ENCODE data around the gene SH3PXD2A.
A peak's percentile ranks its signal among the peaks of the same experiment; 100 is the strongest.

Gene SH3PXD2A, protein sequence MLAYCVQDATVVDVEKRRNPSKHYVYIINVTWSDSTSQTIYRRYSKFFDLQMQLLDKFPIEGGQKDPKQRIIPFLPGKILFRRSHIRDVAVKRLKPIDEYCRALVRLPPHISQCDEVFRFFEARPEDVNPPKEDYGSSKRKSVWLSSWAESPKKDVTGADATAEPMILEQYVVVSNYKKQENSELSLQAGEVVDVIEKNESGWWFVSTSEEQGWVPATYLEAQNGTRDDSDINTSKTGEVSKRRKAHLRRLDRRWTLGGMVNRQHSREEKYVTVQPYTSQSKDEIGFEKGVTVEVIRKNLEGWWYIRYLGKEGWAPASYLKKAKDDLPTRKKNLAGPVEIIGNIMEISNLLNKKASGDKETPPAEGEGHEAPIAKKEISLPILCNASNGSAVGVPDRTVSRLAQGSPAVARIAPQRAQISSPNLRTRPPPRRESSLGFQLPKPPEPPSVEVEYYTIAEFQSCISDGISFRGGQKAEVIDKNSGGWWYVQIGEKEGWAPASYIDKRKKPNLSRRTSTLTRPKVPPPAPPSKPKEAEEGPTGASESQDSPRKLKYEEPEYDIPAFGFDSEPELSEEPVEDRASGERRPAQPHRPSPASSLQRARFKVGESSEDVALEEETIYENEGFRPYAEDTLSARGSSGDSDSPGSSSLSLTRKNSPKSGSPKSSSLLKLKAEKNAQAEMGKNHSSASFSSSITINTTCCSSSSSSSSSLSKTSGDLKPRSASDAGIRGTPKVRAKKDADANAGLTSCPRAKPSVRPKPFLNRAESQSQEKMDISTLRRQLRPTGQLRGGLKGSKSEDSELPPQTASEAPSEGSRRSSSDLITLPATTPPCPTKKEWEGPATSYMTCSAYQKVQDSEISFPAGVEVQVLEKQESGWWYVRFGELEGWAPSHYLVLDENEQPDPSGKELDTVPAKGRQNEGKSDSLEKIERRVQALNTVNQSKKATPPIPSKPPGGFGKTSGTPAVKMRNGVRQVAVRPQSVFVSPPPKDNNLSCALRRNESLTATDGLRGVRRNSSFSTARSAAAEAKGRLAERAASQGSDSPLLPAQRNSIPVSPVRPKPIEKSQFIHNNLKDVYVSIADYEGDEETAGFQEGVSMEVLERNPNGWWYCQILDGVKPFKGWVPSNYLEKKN

GRCh38 chr10:103855424-103855823, at the start of gene SH3PXD2A:
Gene SH3PXD2A, minus strand, starts transcription at chr10:103855576. Its CDS starts 310 bp downstream, at chr10:103855266.
- DNase-seq (peak; percentile 17), ATAC-seq (peak; percentile 41)

- DNase-seq = no peak
Measured at GRCh38 chr10:103901299-103901698, 45.9 kb upstream of the SH3PXD2A start.

DNA sequence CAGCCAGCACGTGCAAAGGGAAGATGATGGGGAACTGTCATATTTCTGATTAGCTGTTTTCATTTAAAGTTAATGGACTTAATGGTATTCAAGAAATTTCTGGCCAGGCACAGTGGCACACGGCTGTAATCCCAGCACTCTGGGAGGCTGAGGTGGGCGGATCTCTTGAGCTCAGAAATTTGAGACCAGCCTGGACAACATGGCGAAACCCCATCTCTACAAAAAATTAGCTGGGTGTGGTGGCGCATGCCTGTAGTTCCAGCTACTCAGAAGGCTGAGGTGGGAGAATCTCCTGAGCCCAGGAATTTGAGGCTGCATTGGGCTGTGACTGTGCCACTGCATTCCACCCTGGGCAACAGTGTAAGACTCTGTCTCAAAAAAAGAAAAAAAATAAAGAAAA, 43.9 kb upstream of the SH3PXD2A start:
- no peak for ATAC-seq
- no peak for DNase-seq

More at GRCh38 chr10:103901299-103901698, 45.9 kb upstream of the SH3PXD2A start:
- ATAC-seq = peak; percentile 73

DNA sequence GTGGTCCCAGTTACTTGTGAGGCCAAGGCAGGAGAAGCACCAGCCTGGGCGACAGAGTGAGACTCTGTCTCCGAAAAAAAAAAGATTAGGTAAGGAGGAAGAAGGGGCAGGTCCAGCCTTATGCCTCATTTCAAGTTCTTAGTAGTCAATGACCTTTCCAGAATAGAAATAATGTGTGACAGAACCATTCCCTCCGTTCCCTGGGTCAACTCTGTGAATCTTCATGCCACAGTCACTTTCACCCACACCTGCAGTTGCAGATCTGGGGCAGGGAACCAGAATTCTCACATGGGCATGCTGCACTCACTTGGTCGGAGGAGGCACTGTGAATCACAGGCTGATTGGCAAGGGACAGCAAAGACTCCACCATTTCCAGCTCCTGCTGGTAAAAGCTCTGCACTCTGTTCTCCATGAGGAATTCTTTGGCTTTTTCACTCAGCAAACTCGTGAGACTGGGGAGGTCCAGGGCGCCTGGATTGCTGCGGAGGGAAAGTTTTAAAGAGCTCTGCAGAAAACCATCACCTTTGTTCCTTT, 41.9 kb upstream of the SH3PXD2A start:
- DNase-seq = no peak
- ATAC-seq = no peak

GRCh38 chr10:103896225-103896624, 40.8 kb upstream of the SH3PXD2A start:
- DNase-seq (no peak), ATAC-seq (no peak)

DNA sequence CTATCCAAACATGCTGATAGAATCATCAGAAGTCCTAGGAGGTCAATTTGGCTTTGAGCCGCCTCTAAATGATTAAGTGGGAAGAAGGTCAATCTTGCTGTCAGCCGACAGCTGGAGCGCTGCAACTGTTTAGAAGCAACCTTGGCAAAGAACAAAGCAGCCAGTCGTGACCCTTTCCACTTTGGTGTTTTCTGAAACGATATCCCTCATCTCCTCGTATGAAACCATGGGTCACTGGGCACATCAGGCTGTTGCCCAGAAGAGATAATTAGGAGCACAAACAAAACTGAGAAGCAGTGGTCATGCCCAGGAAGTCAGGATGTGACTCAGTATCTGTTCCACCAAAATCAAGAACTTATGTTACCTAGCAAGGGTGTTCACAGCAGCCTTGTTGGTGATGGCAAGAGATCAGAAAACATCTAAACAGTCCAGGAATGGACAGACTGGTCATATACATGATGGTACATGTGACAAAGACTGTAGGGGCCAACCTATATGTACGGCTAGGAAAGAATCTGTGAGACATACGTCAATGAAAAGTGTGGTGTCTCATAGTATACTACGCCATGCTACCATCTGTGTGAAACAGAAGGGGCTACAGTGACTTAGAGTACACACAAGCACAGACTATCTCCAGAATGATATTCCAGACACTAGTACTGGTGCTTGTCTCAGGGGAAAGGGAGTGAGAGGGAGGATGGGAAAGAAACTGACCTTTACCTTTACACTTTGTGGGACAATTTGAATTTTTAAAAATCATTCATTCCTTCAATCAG, 40.2 kb upstream of the SH3PXD2A start:
- peak; percentile 60 for ATAC-seq

DNA sequence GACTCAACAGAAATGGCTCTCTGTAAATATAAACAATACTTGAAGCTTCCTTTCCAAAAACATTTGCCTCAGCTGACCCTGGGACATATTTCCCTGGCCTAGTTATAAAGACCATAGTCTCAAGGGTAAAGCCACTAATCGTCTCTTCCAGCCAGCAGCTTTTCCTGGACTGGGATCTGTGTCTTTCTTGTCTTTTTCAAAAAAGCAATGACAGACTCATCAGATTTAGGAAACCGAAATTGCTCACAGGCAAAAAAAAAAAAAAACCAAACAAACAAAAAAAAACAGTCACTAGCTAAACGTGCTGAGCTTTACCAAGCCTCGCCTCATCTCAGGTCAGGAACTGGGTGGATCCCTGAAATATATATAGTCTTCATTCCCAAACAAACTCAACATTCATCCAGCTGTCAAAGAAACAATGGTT, 39.1 kb upstream of the SH3PXD2A start:
- no peak for ATAC-seq
- no peak for DNase-seq

More for the DNA sequence above, 40.2 kb upstream of the SH3PXD2A start:
- no peak for DNase-seq

DNA sequence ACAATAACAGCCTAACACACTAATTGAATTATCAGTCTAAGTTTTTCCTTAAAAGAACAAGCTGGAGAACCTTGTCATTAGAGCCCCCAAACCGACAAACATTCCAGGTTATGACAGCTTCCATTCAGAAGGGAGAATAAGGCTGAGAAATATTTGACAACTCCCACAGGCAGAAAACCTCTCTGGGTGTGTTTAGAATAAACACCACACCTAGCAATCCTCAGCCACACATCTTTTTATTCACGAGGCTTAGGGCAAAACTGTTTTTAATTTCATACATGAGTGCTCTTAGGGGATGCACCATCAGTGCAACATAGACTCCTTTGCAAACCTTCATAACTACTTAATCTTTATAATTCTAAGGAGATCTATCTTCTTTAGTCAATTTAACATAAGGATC, 38.4 kb upstream of the SH3PXD2A start:
- DNase-seq = no peak
- no peak for ATAC-seq

DNA sequence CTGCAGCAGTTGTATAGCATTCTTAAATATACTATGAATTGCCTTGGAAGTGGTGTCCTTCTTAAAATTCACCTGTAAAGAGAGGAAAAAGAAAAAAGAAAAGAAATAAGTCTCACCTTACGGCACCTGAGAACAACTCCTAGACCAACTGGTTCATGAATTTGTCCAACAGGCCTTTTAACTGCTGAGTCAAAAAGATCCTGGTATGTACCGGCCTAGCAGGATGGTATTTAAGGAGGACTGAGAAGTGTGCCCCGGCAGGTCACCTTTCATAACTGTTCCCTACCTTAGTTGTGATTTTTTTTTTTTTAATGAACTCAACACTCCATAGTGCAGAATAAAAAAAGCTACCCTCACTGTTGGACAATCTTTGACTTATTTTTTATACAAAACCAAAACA, 36.8 kb upstream of the SH3PXD2A start:
- no peak for ATAC-seq
- no peak for DNase-seq

DNA sequence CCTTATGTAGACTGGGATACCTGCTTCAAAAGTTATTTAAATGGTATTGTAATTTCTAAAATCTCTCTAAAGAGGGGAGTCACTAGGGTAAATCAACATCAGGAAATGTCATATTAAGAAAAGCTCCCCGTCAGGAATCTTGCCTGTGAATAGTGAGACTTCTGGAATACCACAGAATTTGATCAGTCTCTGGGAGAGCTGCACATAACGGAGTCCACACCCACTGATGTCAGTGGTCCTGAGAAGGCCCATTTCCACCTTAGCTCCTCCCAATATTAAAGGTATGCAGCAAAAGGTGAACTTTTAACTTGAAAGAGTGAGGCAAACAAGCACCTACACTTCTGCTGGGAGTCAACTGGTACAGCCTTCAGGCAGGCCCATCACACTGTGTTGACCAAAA, 35.3 kb upstream of the SH3PXD2A start:
- ATAC-seq = no peak
- DNase-seq = no peak

DNA sequence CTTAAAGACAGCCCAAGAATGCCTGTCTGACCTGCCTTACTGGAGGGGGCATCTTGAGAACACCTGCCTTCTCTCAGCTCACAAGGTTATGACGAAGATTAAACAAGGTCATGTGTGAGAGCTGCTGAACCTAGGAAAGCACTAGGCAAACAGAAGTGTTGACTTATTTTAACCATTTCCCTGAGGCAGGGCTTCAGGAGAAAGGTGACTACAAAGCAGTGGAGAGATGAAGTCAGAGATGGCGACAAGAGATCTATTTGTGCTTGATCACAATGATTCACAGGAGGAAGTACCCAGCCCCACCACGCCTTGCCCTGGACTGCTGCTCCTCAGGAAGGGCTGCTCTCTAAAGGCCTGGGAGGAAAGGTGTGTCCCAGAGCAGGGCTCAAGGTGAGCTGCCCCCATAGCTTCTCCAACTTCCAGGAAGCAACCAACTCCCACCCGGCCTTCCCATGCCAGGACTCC, 34.9 kb upstream of the SH3PXD2A start:
- peak; percentile 68 for ATAC-seq
- peak; percentile 23 for DNase-seq

DNA sequence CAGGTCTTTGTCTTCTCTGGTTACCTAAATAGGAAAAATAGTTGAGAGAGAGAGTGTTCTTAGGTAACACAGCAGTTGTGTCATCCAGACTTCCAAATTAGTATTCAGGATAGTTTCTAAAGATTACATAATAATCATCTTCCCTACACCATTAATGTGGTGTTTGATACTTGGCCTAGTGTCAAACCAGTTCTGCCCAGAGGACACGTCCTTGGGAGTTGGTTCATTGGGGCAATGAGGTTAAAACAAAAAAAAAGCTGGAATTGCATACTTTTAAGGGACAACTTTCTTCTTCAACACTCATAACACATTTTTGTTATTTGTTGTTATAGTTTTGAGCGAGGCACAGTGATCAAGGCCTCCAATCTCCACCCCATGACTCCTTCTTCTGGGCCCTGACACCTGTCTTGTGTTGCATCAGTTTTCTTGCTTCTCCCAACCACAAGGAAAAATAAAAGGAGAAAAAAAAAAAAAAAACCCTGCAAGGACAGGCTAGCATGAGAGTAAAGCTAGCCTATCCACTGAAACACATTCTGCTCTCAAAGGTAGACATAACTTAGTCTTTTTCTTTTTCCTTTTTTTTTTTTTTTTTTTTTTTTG, 33.8 kb upstream of the SH3PXD2A start:
- ATAC-seq = no peak

DNA sequence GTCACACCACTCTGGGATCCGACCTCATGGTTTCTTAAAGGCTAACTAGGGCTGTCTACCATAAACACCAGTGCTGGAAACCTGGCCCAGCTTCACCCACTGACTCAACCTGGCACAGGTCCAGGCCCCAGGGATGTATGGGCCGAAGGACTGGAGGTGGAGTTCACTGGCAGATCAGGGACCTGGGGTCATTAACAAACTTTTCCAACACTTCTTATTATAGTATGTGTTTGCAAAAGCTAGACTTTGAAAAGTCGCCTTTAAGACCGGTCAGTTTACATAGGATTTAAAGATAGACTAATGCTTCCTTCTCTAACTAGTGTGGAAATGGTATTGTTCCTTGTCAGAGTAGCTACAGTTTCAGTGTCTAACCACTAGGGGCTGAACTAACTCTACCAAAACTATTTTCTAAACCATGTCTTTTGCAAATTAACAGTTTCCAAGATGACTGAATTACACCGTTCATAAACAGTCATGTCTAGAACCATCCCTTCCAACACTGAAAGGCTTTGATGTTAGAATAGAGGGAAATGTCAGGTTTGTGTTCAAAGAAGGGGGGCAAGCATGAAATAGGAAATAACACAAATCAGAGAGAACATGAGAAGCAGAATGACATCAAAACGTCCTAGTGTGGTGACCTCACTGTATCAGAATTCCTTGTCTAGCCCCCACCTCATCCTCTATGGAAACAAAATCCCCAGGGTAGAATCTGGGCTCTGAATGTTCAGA, 32.9 kb upstream of the SH3PXD2A start:
- ATAC-seq (peak; percentile 71), DNase-seq (peak; percentile 22)

More for the DNA sequence above, 33.8 kb upstream of the SH3PXD2A start:
- no peak for DNase-seq

- ATAC-seq (no peak), DNase-seq (no peak)
Measured at GRCh38 chr10:103885617-103886016, 30.2 kb upstream of the SH3PXD2A start.

- ATAC-seq = no peak
- DNase-seq = peak; percentile 22
Measured at GRCh38 chr10:103884681-103885139, 29.3 kb upstream of the SH3PXD2A start.

DNA sequence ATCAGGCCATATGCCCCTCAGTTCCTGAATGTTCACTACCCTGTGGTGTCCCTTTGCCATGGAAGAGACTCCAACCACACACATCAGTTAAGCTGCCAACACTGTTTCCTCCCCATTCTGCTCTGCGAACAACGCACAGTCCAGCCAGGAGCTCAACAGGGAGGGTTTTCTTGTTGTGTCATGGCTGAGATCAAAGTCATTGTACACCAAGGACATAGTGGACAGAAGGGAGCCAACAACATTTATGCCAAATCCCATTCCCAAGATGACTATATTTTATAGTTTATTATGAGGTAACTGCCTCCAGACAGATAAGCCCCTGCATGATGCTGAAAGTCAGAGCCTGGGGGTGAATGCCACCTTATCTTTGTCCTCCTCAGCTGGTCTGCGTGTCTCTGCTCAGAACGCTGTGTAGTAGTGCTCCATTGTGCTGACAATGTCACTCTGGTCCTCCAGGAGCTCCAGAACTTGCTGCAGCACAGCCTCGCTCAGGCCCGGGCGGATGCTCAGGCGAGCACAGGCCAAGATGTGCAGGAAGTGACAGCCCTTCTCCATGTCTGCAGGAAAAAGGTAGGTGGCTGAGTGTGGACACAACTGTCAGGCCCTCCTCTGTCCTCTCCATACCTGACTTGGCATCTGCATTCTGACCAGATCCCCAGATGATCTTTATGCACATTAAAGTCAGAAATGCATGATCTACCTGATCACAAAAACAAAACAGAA, 27.1 kb upstream of the SH3PXD2A start:
- no peak for ATAC-seq
- no peak for DNase-seq

DNA sequence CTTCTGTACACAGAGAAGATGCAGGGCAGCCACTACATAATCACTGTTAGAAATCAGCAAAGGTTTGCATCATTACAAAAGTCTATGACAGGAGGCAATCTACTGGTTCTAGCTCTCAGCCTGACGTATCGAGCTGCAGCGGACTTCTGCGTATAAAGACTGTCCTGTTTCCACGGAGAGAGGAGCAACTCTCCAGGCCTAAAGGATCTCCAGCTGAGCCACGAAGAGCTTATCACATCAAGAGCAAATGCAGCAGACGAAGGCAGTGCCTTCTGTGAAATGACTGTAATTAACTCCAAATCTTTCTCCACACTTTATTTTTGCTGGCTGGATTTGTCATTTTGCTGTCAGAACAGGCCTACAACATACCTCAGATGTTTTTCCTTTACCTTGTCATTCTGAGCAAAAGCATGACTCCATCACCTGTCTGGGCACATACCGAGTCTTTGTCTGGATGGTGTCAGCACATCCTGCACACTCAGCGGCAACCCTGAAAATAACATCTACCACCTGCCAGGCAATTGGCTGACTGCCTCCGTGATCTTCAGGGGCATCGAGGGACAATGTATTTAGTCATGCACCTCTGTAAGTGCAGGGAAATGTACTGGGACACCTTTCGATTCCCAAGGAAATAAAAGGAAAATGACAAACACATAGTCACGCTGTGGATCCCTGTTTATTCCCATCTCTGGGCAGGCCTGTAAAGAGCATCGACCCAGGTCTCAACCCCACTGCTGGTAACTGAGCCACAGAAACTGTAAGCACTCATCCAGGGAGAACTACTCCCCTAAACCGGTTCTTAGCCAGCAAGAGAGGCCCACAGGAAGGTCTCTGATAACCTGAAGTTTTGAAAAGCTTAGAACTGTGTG, 26.3 kb upstream of the SH3PXD2A start:
- DNase-seq (no peak), ATAC-seq (no peak)

DNA sequence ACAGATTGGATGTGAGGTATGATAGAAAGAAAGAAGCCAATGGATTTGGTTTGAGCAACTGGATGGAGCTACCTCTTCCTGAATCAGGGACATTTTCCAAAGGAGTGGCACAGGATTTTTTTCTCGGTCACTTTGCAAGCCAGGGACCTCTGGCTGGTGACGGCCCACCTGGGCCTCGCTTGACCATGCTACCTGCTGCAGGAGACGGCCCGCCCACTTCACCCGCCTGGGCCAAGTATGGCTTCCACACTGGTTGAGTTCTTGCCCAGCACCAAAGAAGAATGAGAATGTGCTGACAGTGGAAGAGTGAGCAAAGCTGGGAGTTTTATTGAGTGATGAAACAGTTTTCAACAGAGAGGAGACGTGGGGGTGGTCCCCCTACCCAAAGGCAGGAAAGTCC, 24.5 kb upstream of the SH3PXD2A start:
- no peak for ATAC-seq

More for the DNA sequence above, 24.5 kb upstream of the SH3PXD2A start:
- no peak for DNase-seq
